ENCODE measurements around the gene INAFM2. TPM values are rescaled to one million over a fixed set of nuclear protein-coding genes. Genes with fewer than 3 reads are reported as not detected.
A peak's percentile ranks its signal among the peaks of the same experiment; 100 is the strongest.

Gene INAFM2
- total and polyA plus RNA-seq, 9 of the 15 experiments (the other 6 are each of a cell fraction or from before 2014, with no cell fraction given) = 11.8 to 43.1 (median 27.2) TPM

DNA sequence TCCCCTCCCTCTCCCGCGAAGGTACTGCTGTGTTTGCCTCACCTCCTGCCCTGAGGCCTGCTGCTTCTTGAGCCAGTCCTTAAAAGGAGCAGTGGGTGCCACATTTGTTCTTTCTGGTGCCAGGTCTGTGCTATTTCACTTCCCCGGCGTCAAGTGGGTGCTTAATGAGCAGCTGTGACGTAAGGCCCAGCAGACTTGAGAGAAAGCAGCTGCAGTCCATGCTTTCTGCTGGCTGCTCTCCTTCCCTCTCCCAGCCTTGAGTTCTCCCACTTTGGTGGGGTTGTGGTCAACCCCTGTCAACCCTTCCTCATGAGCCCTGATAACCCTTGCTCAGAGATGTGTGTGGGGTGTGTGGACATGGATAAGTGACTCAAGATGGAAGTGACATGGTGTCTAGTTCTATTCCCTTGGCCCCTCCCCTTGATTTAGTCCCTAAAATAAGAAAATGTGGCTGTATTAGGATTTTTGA lies 6.9 kb downstream of the INAFM2 start (continued):
- TF ChIP-seq, protein P1, sequence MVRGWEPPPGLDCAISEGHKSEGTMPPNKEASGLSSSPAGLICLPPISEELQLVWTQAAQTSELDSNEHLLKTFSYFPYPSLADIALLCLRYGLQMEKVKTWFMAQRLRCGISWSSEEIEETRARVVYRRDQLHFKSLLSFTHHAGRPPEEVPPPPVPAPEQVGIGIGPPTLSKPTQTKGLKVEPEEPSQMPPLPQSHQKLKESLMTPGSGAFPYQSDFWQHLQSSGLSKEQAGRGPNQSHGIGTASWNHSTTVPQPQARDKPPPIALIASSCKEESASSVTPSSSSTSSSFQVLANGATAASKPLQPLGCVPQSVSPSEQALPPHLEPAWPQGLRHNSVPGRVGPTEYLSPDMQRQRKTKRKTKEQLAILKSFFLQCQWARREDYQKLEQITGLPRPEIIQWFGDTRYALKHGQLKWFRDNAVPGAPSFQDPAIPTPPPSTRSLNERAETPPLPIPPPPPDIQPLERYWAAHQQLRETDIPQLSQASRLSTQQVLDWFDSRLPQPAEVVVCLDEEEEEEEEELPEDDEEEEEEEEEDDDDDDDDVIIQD (CRISPR knock-in tag; IDR thresholded peaks at IDR 0.05) = no peak
- no peak for TF ChIP-seq JUN (IDR thresholded peaks at IDR 0.05; ENCODE audit: borderline replicate concordance, low read depth, low read length)
- no peak for TF ChIP-seq JUN (CRISPR knock-in tag; IDR thresholded peaks at IDR 0.05; ENCODE audit: borderline replicate concordance)
- TF ChIP-seq GTF2E2 (tag; IDR thresholded peaks at IDR 0.05) = no peak
- no peak for TF ChIP-seq HMGN3 (IDR thresholded peaks at IDR 0.05; ENCODE audit: borderline replicate concordance, extremely low read depth, insufficient read length, low read depth, low read length)
- TF ChIP-seq ZBED1 (IDR thresholded peaks at IDR 0.05) = no peak
- no peak for TF ChIP-seq ZBTB12 (CRISPR knock-in tag; IDR thresholded peaks at IDR 0.05)
- no peak for TF ChIP-seq HDGF (IDR thresholded peaks at IDR 0.05)
- TF ChIP-seq, protein P2, sequence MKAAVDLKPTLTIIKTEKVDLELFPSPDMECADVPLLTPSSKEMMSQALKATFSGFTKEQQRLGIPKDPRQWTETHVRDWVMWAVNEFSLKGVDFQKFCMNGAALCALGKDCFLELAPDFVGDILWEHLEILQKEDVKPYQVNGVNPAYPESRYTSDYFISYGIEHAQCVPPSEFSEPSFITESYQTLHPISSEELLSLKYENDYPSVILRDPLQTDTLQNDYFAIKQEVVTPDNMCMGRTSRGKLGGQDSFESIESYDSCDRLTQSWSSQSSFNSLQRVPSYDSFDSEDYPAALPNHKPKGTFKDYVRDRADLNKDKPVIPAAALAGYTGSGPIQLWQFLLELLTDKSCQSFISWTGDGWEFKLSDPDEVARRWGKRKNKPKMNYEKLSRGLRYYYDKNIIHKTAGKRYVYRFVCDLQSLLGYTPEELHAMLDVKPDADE (conservative IDR thresholded peaks at IDR 0.05; ENCODE audit: control insufficient read depth, low read depth, low read length) = no peak
- no peak for TF ChIP-seq FOXK1 (CRISPR knock-in tag; IDR thresholded peaks at IDR 0.05; ENCODE audit: borderline replicate concordance)
- TF ChIP-seq NFYB (IDR thresholded peaks at IDR 0.05; ENCODE audit: extremely low read depth, insufficient read length) = no peak
- TF ChIP-seq, protein P3, sequence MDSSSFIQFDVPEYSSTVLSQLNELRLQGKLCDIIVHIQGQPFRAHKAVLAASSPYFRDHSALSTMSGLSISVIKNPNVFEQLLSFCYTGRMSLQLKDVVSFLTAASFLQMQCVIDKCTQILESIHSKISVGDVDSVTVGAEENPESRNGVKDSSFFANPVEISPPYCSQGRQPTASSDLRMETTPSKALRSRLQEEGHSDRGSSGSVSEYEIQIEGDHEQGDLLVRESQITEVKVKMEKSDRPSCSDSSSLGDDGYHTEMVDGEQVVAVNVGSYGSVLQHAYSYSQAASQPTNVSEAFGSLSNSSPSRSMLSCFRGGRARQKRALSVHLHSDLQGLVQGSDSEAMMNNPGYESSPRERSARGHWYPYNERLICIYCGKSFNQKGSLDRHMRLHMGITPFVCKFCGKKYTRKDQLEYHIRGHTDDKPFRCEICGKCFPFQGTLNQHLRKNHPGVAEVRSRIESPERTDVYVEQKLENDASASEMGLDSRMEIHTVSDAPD (CRISPR knock-in tag; IDR thresholded peaks at IDR 0.05) = no peak
- no peak for TF ChIP-seq ZNF780A (CRISPR knock-in tag; IDR thresholded peaks at IDR 0.05)
- TF ChIP-seq ZNF431 (CRISPR knock-in tag; IDR thresholded peaks at IDR 0.05) = no peak
- no peak for TF ChIP-seq SRF (CRISPR knock-in tag; IDR thresholded peaks at IDR 0.05)
- TF ChIP-seq TAF9B (IDR thresholded peaks at IDR 0.05; ENCODE audit: partially characterized antibody) = no peak
- TF ChIP-seq SAFB (IDR thresholded peaks at IDR 0.05; ENCODE audit: borderline replicate concordance, low read depth, low read length) = no peak
- TF ChIP-seq ARNT (IDR thresholded peaks at IDR 0.05) = peak in 1 of 2 experiments; percentile 52; a peak in 1 of 4 replicates
- no peak for TF ChIP-seq RFX5 (IDR thresholded peaks at IDR 0.05; ENCODE audit: low read depth, low read length)
- no peak for TF ChIP-seq STAT5B (CRISPR knock-in tag; IDR thresholded peaks at IDR 0.05)
- TF ChIP-seq ZNF561 (CRISPR knock-in tag; conservative IDR thresholded peaks at IDR 0.05) = no peak
- peak; percentile 48; the same call in 1 of the 2 replicates for TF ChIP-seq ZBTB1 (CRISPR knock-in tag; IDR thresholded peaks at IDR 0.05; ENCODE audit: borderline replicate concordance, low read depth)

Measured in K562 (cell line).